ENCODE measurements around the gene SLC31A2. TPM values are rescaled to one million over a fixed set of nuclear protein-coding genes. Genes with fewer than 3 reads are reported as not detected.
"Not testable (repeated sequence)": the region's sequence is repeated elsewhere in the genome, so short reads cannot be mapped to it uniquely, and the experiment has no call there.

SLC31A2 gene
- total RNA-seq, result 13.9 TPM
- long read RNA-seq, transcript SLC31A2-201 (4 exons, 1,785 nt), result major isoform, 43 of 44 reads
- long read RNA-seq, partial matches to known transcripts, result 1 of 44 reads
- long read RNA-seq, other reads (novel, unspliced or antisense), result 0 of 44 reads

- intact Hi-C loops (cut with micrococcal nuclease), result no loop called here
- ATAC-seq (peak; percentile 97), DNase-seq (peak; percentile 96)
These were observed at the start of gene SLC31A2 for GRCh38 chr9:113150670-113151611. SLC31A2 (plus strand) TSS chr9:113151007; CDS start chr9:113151075, 68 bp downstream.

GRCh38 chr9:113105345-113105744 is 45.5 kb upstream of the SLC31A2 start:
- DNase-seq; ATAC-seq; intact Hi-C loops (cut with micrococcal nuclease): not testable (repeated sequence)

GRCh38 chr9:113111065-113111951 is 39.5 kb upstream of the SLC31A2 start:
- intact Hi-C loops (cut with micrococcal nuclease); DNase-seq: not testable (repeated sequence)
- peak; percentile 83 for ATAC-seq

- peak; percentile 82 for ATAC-seq
- DNase-seq; intact Hi-C loops (cut with micrococcal nuclease): not testable (repeated sequence)
These were observed 37.9 kb upstream of the SLC31A2 start for GRCh38 chr9:113112706-113113510.

GRCh38 chr9:113118829-113119228 is 32.0 kb upstream of the SLC31A2 start:
- ATAC-seq; DNase-seq; intact Hi-C loops (cut with micrococcal nuclease): not testable (repeated sequence)

- intact Hi-C loops (cut with micrococcal nuclease), result no loop called here
- ATAC-seq (no peak), DNase-seq (no peak)
These were observed 25.3 kb upstream of the SLC31A2 start for GRCh38 chr9:113125386-113126035.

GRCh38 chr9:113129466-113129865 is 21.3 kb upstream of the SLC31A2 start:
- ATAC-seq (no peak), DNase-seq (no peak)
- intact Hi-C loops (cut with micrococcal nuclease), result no loop called here

- DNase-seq (no peak), ATAC-seq (no peak)
- intact Hi-C loops (cut with micrococcal nuclease), result no loop called here
These were observed 20.9 kb upstream of the SLC31A2 start for GRCh38 chr9:113129884-113130283.

GRCh38 chr9:113131689-113132151 is 19.1 kb upstream of the SLC31A2 start:
- no peak for ATAC-seq
- DNase-seq, result no peak
- intact Hi-C loops (cut with micrococcal nuclease), result no loop called here

- ATAC-seq, result no peak
- DNase-seq, result no peak
- intact Hi-C loops (cut with micrococcal nuclease), result no loop called here
These were observed 13.3 kb upstream of the SLC31A2 start for GRCh38 chr9:113137196-113138168.

GRCh38 chr9:113138760-113139159 is 12.0 kb upstream of the SLC31A2 start:
- ATAC-seq, result no peak
- DNase-seq, result no peak
- intact Hi-C loops (cut with micrococcal nuclease), result no loop called here

GRCh38 chr9:113139225-113139829 is 11.5 kb upstream of the SLC31A2 start:
- ATAC-seq, result no peak
- intact Hi-C loops (cut with micrococcal nuclease), result no loop called here
- no peak for DNase-seq

GRCh38 chr9:113139953-113140352 is 10.9 kb upstream of the SLC31A2 start:
- DNase-seq, result no peak
- ATAC-seq, result no peak
- intact Hi-C loops (cut with micrococcal nuclease), result no loop called here

GRCh38 chr9:113140896-113141295 is 9.9 kb upstream of the SLC31A2 start:
- intact Hi-C loops (cut with micrococcal nuclease); DNase-seq; ATAC-seq: not testable (repeated sequence)

GRCh38 chr9:113143432-113144227 is 7.2 kb upstream of the SLC31A2 start:
- intact Hi-C loops (cut with micrococcal nuclease), result no loop called here
- no peak for DNase-seq
- peak; percentile 57 for ATAC-seq

GRCh38 chr9:113148372-113148705 is 2.5 kb upstream of the SLC31A2 start:
- DNase-seq (no peak), ATAC-seq (no peak)
- intact Hi-C loops (cut with micrococcal nuclease), result no loop called here
